HG03342 (cell line): ENCODE measurements around the gene FAM76B.
A peak's percentile ranks its signal among the peaks of the same experiment; 100 is the strongest.
"Not testable (repeated sequence)": the region's sequence is repeated elsewhere in the genome, so short reads cannot be mapped to it uniquely, and the experiment has no call there.

Source experiments
- ATAC-seq: cut with Tn5 transposase; IDR thresholded peaks from one replicate; pipeline ENCODE4 v1.9.1; 2021; ENCODE audit warnings: mild to moderate bottlenecking, moderate library complexity; ENCODE audit not compliant: unreplicated experiment

Gene FAM76B

DNA sequence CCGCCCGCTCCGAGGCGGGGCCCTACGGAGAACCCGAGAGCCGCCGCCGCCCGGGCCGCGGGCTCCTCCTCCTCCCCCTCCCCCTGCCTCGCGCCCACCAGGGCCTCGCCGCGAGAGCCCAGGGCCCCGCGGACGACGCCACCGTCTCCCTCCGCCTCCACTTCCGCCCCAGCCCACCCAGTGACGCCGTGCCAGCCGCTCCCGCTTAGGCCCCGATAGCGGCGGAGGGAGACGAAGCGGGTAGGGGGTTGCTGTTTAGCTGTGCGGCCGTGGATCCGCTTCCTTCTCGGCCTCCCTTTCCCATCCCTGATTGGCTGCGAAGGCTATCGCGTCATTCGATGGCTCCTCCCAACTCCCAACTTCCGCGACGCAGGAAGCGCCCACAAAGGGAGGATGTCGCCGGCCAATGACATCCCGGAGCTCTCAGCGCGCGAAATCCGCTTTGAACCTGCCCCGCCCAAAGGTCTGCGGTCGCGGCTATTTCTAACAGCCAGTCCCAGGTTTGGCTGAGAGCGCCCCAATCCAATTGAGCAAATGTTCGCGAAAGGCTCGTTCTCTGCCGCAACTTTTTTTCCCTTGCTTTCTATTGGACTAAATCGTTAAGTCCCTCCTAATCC lies at the start of gene FAM76B:
Gene FAM76B (minus strand): TSS at position 277 of the 617 bp plus-strand sequence. CDS start 304 bp downstream, outside the sequence.
- peak; percentile 73 for ATAC-seq

DNA sequence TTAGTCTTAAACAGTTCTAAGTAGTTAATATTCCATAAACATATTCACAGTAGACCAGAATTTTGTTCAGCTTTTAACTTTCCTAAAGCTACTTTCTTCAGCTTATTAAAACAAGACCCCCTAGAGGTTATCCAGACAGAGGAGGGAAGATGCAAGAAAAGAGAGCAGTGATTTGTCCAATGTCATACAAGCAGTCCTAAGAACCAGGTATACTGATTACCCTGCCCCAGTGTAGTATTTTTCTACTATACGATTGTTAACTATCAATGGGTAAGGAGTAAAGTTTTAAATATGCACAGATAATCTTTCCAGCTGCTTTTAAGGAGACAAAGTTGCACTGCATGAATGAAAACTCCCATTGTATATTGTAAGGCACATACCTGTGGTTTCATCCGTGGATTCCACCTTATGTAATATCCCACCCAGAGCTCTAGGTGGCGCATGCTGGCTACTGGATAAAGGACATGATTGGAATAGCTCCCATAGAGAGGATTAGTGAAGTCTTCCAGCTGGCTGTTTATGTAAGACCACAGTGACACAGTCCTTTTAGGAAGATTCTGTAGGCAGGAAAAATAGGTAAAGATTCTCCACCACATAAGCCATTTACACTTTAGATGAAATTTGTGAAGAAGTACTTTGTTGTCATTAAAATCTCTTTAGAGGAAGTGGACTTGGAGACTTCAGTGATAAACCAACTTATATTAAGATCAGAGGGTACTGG lies 46.3 kb upstream of the FAM76B start:
- peak; percentile 91 for ATAC-seq

DNA sequence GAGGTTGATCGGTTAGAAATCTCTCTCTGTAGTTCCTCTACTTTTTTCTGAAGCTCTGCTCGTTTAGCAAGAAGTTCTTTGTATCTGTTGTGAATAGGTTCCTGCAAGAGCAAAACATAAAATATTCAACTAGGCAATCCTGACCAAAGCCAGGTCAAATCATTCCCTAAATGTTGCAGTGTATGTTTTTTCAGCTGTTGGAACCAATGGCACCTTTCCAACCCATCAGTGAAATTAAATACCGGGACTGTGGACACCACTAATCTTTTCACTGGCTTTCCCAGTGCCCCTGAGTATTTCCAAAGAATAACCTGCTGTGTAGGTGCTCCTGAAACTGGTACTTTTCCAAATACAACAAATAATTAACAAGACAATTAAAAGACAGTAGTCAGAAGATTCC lies 45.8 kb upstream of the FAM76B start:
- ATAC-seq = no peak

- ATAC-seq = no peak
Measured at GRCh38 chr11:95833378-95833777, 43.8 kb upstream of the FAM76B start.

DNA sequence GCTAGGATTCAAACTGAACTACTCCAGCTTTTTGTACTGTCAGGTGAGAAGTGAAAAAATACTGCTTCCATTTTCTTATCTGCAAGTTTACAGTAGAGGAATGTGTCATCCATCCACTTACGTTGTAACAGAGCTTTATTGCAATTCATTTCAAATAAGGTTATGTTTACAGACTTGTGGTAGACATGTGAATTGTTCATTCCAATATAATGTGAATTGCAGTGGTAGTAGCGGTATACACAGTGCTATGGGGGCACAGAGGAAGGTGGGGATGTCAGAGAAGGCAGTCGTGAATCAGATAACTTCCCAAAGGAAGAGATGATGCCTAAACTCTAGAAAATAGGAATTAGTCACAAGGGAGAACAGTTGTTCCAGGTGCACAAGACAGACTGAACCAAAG lies 43.2 kb upstream of the FAM76B start:
- no peak for ATAC-seq

GRCh38 chr11:95831198-95831883 lies 41.8 kb upstream of the FAM76B start:
- no peak for ATAC-seq

GRCh38 chr11:95829580-95830259 lies 40.1 kb upstream of the FAM76B start:
- no peak for ATAC-seq

- no peak for ATAC-seq
Measured at GRCh38 chr11:95827696-95828095, 38.1 kb upstream of the FAM76B start.

DNA sequence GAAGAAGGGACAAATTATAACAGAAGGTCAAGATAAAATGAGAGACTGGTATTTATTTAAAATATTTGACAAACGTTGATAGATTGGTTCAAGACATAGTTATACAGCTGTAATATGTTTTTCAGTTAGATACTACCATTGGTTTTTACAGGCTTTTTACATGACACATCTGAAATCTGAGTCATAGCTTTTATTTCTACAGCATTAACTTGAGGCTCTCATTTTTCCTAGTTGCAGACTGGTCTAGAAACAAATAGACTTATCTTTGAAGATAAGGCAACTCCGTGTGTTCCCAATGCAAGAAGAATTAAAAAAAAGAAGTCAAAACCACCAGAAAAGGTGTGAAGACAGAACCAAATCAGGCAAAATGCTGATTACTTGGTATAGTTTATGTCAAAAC lies 32.1 kb upstream of the FAM76B start:
- ATAC-seq = no peak

DNA sequence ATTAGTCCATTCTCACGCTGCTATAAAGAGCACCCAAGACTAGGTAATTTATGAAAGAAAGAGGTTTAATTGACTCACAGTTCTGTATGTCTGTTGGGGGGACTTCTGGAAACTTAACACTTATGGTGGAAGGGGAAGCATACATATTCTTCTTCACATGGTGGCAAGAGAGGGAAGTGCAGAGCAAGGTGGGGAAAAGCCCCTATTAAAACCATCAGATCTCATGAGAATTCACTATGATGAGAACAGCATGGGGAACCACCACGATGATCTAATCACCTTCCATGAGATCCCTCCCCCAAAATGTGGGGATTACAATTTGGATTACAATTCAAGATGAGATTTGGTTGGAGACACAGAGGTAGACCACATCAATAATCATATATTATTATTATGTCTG lies 26.5 kb upstream of the FAM76B start:
- ATAC-seq = peak; percentile 77

DNA sequence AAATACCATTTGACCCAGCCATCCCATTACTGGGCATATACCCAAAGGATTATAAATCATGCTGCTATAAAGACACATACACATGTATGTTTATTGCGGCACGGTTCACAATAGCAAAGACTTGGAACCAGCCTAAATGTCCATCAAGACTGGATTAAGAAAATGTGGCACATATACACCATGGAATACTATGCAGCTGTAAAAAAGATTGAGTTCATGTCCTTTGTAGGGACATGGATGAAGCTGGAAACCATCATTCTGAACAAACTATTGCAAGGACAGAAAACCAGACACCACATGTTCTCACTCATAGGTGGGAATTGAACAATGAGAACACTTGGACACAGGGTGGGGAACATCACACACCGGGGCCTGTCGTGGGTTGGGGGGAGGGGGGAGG lies 21.5 kb upstream of the FAM76B start:
- not testable (repeated sequence) for ATAC-seq

DNA sequence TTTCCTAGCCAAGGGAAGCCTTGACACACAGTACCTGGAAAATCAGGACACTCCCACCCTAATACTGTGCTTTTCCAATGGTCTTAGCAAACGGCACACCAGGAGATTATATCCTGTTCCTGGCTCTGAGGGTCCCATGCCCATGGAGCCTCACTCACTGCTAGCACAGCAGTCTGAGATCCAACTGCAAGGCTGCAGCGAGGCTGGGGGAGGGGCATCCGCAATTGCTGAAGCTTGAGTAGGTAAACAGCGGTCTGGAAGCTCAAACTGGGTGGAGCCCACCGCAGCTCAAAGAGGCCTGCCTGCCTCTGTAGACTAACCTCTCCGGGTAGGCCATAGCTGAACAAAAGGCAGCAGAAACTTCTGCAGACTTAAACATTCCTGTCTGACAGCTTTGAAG lies 16.9 kb upstream of the FAM76B start:
- ATAC-seq = not testable (repeated sequence)

DNA sequence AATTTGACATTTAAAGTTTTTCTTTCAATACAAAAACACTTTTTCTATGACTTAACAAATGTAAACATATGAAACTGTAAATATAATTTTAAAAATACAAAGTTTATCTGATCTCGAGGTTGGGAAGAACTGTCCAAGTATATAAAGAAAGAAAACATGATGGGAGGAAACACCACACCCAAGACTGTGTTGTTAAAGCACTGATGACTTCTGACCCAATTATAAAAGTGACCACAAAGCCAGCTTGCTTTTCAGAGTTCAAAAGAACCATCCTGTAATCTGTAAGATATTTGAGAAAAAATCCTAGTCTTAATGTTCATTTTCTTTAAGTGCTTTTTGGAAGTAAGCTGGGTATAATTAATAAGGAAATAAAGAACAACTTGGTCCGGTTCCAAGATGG lies 16.3 kb upstream of the FAM76B start:
- ATAC-seq = no peak

GRCh38 chr11:95803973-95804372 lies 14.4 kb upstream of the FAM76B start:
- ATAC-seq = no peak

- no peak for ATAC-seq
Measured at GRCh38 chr11:95802806-95803205, 13.2 kb upstream of the FAM76B start.

- ATAC-seq = no peak
Measured at GRCh38 chr11:95800438-95800837, 10.9 kb upstream of the FAM76B start.

GRCh38 chr11:95799546-95799945 lies 10.0 kb upstream of the FAM76B start:
- no peak for ATAC-seq

GRCh38 chr11:95796501-95796900 lies 6.9 kb upstream of the FAM76B start:
- ATAC-seq = no peak

- no peak for ATAC-seq
Measured at GRCh38 chr11:95795627-95796295, 6.2 kb upstream of the FAM76B start.

- ATAC-seq = no peak
Measured at GRCh38 chr11:95794086-95794485, 4.5 kb upstream of the FAM76B start.

DNA sequence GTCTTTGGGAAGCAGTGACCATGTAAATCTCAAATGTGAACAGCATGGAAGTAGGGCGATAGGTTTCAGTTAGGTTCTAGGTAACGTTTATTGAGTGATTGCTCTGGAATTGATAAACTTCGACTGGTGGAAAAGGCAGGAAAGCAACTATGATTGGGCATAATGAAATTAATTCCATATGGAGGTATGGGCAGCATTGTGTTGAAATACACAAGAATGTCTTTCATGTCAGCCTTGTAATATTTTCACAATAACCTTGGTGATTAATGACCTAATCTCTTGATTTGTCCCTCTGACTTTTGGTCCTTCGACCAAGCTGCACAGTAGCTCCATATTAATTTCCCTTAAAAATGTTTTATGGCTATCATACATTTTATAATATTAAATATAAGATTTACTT lies 3.5 kb upstream of the FAM76B start:
- no peak for ATAC-seq
